ENCODE measurements around the gene CLEC16A.

CLEC16A gene

GRCh38 chr16:10992112-10992511, 47.7 kb downstream of the CLEC16A start:
- H3K27me3 Mint-ChIP-seq: no peaks in the 10 kb centered on the region
- DNase-seq: no peak
- no peak for ATAC-seq
- H3K36me3 Mint-ChIP-seq (ENCODE audit: low read depth): peaks cover 49% of the 10 kb centered on the region
- H3K4me1 Mint-ChIP-seq: peaks cover 67% of the 10 kb centered on the region
- no peaks in the 10 kb centered on the region for H3K9me3 Mint-ChIP-seq
- H3K4me3 Mint-ChIP-seq: no peak overlapping the region
- H3K27ac Mint-ChIP-seq: peak overlapping the region; percentile 79

- DNase-seq (peak; percentile 65), ATAC-seq (no peak)
- H3K4me3 Mint-ChIP-seq: peak overlapping the region; percentile 3
- peak overlapping the region; percentile 57 for H3K27ac Mint-ChIP-seq
- H3K36me3 Mint-ChIP-seq (ENCODE audit: low read depth): peaks cover 47% of the 10 kb centered on the region
- no peaks in the 10 kb centered on the region for H3K9me3 Mint-ChIP-seq
- peaks cover 60% of the 10 kb centered on the region for H3K4me1 Mint-ChIP-seq
- no peaks in the 10 kb centered on the region for H3K27me3 Mint-ChIP-seq
Observed at GRCh38 chr16:10992797-10993196, 48.4 kb downstream of the CLEC16A start.

DNA sequence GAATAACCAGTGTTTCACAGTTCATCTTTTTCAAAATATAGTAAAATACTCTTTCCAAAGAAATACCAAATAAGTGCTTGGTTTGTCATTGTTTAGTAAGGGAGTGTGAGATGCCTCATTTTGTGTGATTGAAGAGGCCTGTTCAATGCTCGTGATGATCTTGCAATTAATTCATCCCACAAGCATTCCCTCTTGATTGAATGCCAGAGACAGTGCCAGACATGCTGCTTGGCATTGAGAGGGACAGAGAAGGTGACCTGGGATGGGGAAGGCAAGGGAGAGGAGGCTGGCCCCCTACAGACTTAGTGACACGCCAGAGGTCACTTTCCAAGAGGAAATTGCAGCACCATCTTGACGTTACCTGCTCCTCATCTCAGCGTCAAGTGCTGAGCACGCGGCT, 49.3 kb downstream of the CLEC16A start:
- Mint-ChIP-seq H3K27me3 (no peaks in the 10 kb centered on the region), H3K4me1 (peaks cover 51% of the 10 kb centered on the region), H3K9me3 (no peaks in the 10 kb centered on the region)

DNA sequence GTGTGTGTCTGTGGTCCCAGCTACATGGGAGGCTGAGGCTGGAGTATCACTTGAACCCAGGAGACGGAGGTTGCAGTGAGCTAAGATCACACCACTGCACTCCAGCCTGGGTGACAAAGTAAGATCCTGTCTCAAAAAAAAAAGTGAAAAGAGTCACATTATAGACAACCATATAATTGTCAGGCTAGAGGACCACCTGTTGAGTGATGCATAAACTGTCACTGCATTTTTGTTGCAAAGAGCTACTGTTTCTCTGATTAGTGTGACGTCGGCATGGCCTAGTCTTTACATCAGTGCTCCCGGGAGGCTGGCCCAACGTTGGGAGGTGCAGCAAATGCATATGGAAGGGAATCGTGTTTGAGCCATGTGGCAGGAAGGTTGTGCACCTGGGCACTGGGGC, 50.2 kb downstream of the CLEC16A start:
- Mint-ChIP-seq H3K4me3 (no peak overlapping the region), H3K27ac (no peak overlapping the region), H3K4me1 (peaks cover 42% of the 10 kb centered on the region), H3K36me3 (ENCODE audit: low read depth) (peaks cover 44% of the 10 kb centered on the region), H3K27me3 (no peaks in the 10 kb centered on the region), H3K9me3 (no peaks in the 10 kb centered on the region)
- ATAC-seq: no peak
- no peak for DNase-seq

More for the DNA sequence above, 49.3 kb downstream of the CLEC16A start:
- DNase-seq (no peak), ATAC-seq (no peak)
- H3K4me3 Mint-ChIP-seq: no peak overlapping the region
- peaks cover 47% of the 10 kb centered on the region for H3K36me3 Mint-ChIP-seq (ENCODE audit: low read depth)
- no peak overlapping the region for H3K27ac Mint-ChIP-seq

DNA sequence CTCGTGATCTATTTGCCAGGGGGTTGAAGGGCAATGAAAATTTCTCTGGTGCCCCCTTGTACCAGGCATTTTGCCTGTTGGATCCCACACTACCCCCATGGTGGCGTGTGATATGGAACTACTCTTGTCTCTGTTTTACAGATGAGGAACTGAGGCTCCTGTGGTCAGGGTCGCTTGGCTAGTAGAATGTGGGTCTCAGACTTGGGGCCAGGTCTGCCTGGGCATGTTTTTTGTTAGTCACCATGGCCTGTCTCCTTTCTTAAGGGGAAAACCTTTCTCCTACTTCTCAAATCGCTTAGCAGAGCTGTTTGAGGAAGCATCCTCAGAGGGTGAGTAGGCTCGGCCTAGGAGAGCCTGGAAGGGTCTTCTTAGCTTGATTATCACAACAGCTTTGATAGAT, 51.2 kb downstream of the CLEC16A start:
- Mint-ChIP-seq H3K36me3 (ENCODE audit: low read depth) (peaks cover 46% of the 10 kb centered on the region), H3K9me3 (no peaks in the 10 kb centered on the region), H3K4me1 (peaks cover 32% of the 10 kb centered on the region), H3K27me3 (no peaks in the 10 kb centered on the region), H3K4me3 (no peak overlapping the region), H3K27ac (no peak overlapping the region)
- DNase-seq: no peak
- no peak for ATAC-seq

DNA sequence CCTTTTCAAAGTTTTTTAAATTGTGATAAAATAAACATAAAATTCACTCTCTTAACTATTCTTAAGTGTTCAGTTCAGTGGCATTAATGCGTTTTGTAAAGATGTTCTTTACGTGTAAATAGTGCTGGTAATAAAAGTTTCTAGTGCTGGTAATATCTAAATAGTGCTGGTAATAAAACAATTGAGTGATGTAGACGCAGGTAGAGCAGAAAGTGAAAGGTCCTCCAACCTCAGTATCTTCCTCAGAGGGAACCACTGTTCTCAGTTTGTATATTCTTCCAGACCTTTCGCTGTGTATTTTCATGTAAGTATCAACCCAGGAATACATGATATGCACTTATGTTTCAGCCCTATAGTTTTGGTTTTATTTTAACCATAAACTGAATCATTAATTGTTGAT, 53.1 kb downstream of the CLEC16A start:
- H3K4me1 Mint-ChIP-seq: peaks cover 13% of the 10 kb centered on the region
- no peaks in the 10 kb centered on the region for H3K9me3 Mint-ChIP-seq
- H3K36me3 Mint-ChIP-seq (ENCODE audit: low read depth): peaks cover 30% of the 10 kb centered on the region
- ATAC-seq (no peak), DNase-seq (no peak)
- no peaks in the 10 kb centered on the region for H3K27me3 Mint-ChIP-seq
- H3K4me3 Mint-ChIP-seq: no peak overlapping the region
- no peak overlapping the region for H3K27ac Mint-ChIP-seq

GRCh38 chr16:10999300-10999699, 54.9 kb downstream of the CLEC16A start:
- Mint-ChIP-seq H3K27ac (no peak overlapping the region), H3K36me3 (ENCODE audit: low read depth) (peaks cover 24% of the 10 kb centered on the region), H3K4me1 (peaks cover 2% of the 10 kb centered on the region), H3K9me3 (no peaks in the 10 kb centered on the region), H3K4me3 (no peak overlapping the region), H3K27me3 (no peaks in the 10 kb centered on the region)
- ATAC-seq: no peak
- DNase-seq: no peak

DNA sequence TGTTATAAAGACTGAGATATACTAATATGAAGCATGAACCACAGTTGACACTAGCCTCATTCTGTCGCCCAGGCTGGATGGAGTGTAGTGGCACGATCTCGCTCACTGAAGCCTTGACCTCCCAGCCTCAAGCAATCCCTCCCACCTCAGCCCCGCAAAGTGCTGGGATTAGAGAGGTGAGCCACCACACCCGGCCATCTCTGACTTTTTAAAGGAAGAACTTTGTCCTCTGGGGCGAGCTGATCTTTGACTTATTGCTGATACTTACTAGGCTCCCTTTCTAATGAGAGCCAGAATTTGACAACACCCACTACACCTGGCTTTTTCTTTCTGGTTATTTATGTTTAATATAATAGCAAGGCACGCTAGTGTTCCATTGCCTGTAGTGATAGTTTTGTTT, 57.2 kb downstream of the CLEC16A start:
- Mint-ChIP-seq H3K9me3 (no peaks in the 10 kb centered on the region), H3K4me1 (peaks cover 2% of the 10 kb centered on the region), H3K27ac (no peak overlapping the region), H3K4me3 (no peak overlapping the region), H3K27me3 (no peaks in the 10 kb centered on the region), H3K36me3 (ENCODE audit: low read depth) (peaks cover 22% of the 10 kb centered on the region)
- ATAC-seq: no peak
- DNase-seq: no peak

DNA sequence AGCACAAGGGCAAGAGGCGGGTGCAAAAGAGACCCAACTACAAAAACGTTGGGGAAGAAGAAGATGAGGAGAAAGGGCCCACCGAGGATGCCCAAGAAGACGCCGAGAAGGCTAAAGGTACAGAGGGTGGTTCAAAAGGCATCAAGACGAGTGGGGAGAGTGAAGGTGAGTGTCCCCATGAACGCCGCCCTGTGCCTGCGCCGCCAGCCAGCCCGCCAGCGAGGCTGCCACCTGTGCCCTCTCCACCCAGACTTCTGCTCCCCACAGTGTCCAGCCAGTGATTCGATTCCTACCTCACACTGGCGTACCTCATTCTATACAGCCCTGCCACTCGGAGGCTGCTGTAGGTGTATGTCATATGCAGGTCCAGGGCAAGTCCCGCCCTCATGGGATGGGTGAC, 58.8 kb downstream of the CLEC16A start:
- H3K4me3 Mint-ChIP-seq: no peak overlapping the region
- no peak for DNase-seq
- no peak overlapping the region for H3K27ac Mint-ChIP-seq

DNA sequence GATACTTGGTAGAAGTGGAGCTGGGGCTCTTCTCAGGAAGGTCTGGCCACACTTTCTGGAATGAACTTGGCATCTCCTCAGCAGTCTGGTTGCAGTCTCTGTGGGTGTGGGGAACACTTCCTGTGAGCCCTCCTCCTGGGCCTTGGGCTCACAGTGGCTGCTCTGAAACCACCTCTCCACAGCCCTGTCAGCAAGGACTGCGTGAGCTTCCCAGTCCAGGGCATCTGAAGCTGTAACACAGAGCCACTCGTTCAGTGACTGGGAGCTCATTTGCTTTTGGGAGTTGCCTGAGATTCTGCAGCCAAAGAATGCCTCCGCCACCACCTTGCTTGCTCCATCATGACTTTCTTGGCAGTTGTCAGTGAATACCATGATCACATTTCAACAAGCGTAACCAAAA, 60.0 kb downstream of the CLEC16A start:
- Mint-ChIP-seq H3K4me1 (peaks cover 2% of the 10 kb centered on the region), H3K27me3 (no peaks in the 10 kb centered on the region), H3K4me3 (no peak overlapping the region), H3K27ac (no peak overlapping the region), H3K9me3 (no peaks in the 10 kb centered on the region), H3K36me3 (ENCODE audit: low read depth) (peaks cover 25% of the 10 kb centered on the region)
- ATAC-seq: no peak
- no peak for DNase-seq

More for the DNA sequence above, 58.8 kb downstream of the CLEC16A start:
- H3K9me3 Mint-ChIP-seq: no peaks in the 10 kb centered on the region
- H3K4me1 Mint-ChIP-seq: peaks cover 2% of the 10 kb centered on the region
- H3K27me3 Mint-ChIP-seq: no peaks in the 10 kb centered on the region
- peaks cover 21% of the 10 kb centered on the region for H3K36me3 Mint-ChIP-seq (ENCODE audit: low read depth)
- no peak for ATAC-seq

- DNase-seq (no peak), ATAC-seq (no peak)
- peaks cover 25% of the 10 kb centered on the region for H3K36me3 Mint-ChIP-seq (ENCODE audit: low read depth)
- no peaks in the 10 kb centered on the region for H3K9me3 Mint-ChIP-seq
- no peaks in the 10 kb centered on the region for H3K27me3 Mint-ChIP-seq
- no peak overlapping the region for H3K27ac Mint-ChIP-seq
- H3K4me3 Mint-ChIP-seq: no peak overlapping the region
- H3K4me1 Mint-ChIP-seq: peaks cover 2% of the 10 kb centered on the region
Observed at GRCh38 chr16:11004973-11005610, 60.7 kb downstream of the CLEC16A start.

GRCh38 chr16:11005611-11005975, 61.2 kb downstream of the CLEC16A start:
- Mint-ChIP-seq H3K4me1 (peaks cover 2% of the 10 kb centered on the region), H3K27me3 (no peaks in the 10 kb centered on the region), H3K9me3 (no peaks in the 10 kb centered on the region), H3K27ac (no peak overlapping the region), H3K4me3 (no peak overlapping the region), H3K36me3 (ENCODE audit: low read depth) (peaks cover 24% of the 10 kb centered on the region)
- ATAC-seq (no peak), DNase-seq (no peak)

GRCh38 chr16:11006656-11007055, 62.3 kb downstream of the CLEC16A start:
- ATAC-seq (no peak), DNase-seq (no peak)
- no peaks in the 10 kb centered on the region for H3K9me3 Mint-ChIP-seq
- no peak overlapping the region for H3K4me3 Mint-ChIP-seq
- no peaks in the 10 kb centered on the region for H3K27me3 Mint-ChIP-seq
- H3K27ac Mint-ChIP-seq: no peak overlapping the region
- H3K4me1 Mint-ChIP-seq: peaks cover 2% of the 10 kb centered on the region
- H3K36me3 Mint-ChIP-seq (ENCODE audit: low read depth): peaks cover 27% of the 10 kb centered on the region

DNA sequence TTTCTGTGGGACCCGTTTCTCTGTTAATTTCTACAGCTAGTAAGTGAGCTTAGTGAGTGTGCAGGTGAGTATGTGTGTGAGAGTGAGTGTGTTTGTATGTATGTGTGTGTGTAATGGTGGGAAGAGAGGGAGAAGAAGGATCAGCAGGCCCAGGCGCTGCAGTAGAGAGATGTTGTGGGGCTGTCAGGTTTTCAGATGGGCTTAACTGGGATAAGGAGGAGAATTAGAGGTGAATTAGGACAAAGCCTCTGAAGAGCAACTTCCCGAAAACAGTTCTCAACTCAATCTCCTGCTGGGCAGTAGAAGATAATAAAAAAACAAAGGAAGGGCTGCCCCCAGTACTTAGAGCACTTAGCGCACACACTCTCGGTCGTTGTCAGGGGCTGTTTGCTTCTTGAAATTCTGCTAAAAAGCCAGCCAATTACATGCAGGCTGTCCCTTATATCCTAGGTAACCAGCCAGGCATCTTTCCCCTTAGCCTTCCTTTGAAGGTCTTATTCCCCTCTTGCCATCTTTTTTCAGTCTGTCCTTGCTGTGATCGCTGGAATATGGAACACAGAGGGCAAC, 63.4 kb downstream of the CLEC16A start:
- DNase-seq: no peak
- Mint-ChIP-seq H3K4me1 (peaks cover 2% of the 10 kb centered on the region), H3K4me3 (no peak overlapping the region), H3K9me3 (no peaks in the 10 kb centered on the region), H3K36me3 (ENCODE audit: low read depth) (peaks cover 31% of the 10 kb centered on the region), H3K27ac (no peak overlapping the region), H3K27me3 (no peaks in the 10 kb centered on the region)
- no peak for ATAC-seq

DNA sequence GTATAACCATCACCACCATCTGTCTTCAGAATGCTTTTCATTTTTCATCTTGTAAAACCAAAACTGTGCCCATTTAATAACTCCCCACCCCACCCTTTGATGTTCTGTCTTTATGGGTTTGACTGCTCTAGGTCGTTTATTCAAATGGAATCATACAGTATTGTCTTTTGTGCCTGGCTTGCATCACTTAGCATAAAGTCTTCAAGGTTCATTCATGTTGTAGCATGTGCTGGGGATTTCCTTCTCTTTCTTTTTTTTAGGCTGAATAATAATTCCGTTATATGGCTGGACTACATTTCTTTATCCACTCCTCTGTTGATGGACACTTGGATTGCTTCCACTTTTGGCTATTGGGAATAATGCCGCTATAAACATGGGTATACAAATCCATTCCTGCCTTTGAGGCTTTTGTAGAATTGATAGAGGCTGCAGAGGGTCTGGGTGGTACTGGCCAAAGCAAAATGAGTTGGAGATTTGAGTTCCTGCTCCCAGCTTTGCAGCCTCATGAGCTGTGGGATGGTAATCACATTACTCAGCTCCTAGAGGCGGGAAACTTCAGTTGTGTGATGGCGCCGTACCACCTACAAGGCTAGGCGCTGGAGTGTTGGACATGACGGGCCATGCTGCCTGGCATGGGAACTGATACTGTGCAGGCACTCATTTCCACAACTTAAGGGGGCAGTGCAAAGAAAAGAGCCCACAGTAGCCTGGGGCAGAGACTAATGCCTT, 64.8 kb downstream of the CLEC16A start:
- Mint-ChIP-seq H3K36me3 (ENCODE audit: low read depth) (peaks cover 28% of the 10 kb centered on the region), H3K27ac (no peak overlapping the region), H3K4me1 (peaks cover 2% of the 10 kb centered on the region), H3K27me3 (no peaks in the 10 kb centered on the region), H3K9me3 (no peaks in the 10 kb centered on the region), H3K4me3 (no peak overlapping the region)
- no peak for ATAC-seq
- DNase-seq: no peak

All from activated naive CD8-positive, alpha-beta T cell treated with anti-CD3 and anti-CD28 coated beads, Interleukin-2, amount 50 U/mL, for 24 hours (primary cell).